OCI-LY7 (cell line): ENCODE results near the gene CTRB1.

Experiments used
- CTCF ChIP-seq: fragments of 200-600 bp; sonication (generic); conservative IDR thresholded peaks from 2 replicates; pipeline ENCODE4 v1.5.1; 2014; ENCODE audit warnings: mild to moderate bottlenecking, antibody characterized with exemption, low read length, moderate library complexity, mixed read lengths
- EZH2phosphoT487 ChIP-seq: fragments of 200-600 bp; sonication (generic); IDR thresholded peaks from 2 replicates; pipeline ENCODE4 v1.6.1; 2018; ENCODE audit warnings: low read depth, borderline replicate concordance, mild to moderate bottlenecking, mixed run types, antibody characterized with exemption, low read length, moderate library complexity, mixed read lengths

- TF ChIP-seq CTCF (no peak), EZH2phosphoT487 (no peak)
These were observed 46.2 kb upstream of the CTRB1 start for GRCh38 chr16:75172578-75172977.
